Posterior cingulate gyrus (tissue), 11 donors: ENCODE measurements around the gene ZNF549.
A peak's percentile ranks its signal among the peaks of the same experiment; 100 is the strongest.
"Not testable (repeated sequence)": the region's sequence is repeated elsewhere in the genome, so short reads cannot be mapped to it uniquely, and the experiment has no call there.

Source experiments
- DNase-seq, 10 donors: peaks; one replicate each; pipeline versions ENCODE4 v3.0.0 to v3.0.0-alpha.2; 2020 to 2021; ENCODE audit warnings: mixed read lengths in 3 of 10
- intact Hi-C: fragments of 100-400 bp; cut with DNase I; formaldehyde crosslinking; loops from one replicate; pipeline ENCODE4 v1.15.1; 2023

ZNF549 gene

DNA sequence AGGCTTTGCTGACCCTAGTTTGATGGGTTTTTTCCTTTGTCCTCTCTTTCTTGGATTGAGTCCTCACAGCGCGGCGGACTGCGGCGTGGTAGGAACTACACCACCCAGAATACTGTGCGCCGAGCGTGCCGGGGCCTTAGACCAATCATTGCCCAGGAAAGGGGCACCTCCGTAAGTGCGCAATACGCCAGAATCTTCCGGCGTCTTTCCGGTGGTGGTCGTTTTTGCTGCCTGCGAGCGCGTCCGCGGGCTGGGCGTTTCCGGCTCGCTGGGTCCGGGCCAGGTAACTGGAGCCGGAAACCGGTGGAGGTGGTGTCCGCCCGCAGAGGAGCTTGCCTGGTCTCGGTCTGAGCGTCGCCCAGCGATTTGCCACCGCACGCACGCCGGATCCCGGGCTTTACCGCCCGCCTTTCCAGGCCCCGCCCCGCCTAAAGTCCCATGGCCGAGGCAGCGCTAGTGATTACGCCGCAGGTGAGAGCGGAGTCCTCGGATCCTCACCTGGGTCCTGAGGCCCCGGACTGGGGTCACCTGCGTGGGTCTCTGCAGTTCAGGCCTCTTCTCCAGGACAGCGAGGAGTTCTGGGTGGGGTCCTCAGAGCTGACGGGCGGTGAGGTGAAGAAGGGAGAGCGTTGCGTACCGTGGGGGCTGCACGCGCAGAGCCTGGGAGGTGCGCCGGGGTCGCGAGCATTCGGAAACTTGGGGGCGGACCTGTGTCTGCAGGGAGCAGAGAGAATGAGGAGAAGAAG is at the start of gene ZNF549:
TSS of gene ZNF549 (plus strand) at position 221 of the 746 bp plus-strand sequence. CDS start at position 439, 218 bp downstream.
- peak; percentile 73 to 97 (median 85) for DNase-seq
- intact Hi-C loops, result no loop called here

DNA sequence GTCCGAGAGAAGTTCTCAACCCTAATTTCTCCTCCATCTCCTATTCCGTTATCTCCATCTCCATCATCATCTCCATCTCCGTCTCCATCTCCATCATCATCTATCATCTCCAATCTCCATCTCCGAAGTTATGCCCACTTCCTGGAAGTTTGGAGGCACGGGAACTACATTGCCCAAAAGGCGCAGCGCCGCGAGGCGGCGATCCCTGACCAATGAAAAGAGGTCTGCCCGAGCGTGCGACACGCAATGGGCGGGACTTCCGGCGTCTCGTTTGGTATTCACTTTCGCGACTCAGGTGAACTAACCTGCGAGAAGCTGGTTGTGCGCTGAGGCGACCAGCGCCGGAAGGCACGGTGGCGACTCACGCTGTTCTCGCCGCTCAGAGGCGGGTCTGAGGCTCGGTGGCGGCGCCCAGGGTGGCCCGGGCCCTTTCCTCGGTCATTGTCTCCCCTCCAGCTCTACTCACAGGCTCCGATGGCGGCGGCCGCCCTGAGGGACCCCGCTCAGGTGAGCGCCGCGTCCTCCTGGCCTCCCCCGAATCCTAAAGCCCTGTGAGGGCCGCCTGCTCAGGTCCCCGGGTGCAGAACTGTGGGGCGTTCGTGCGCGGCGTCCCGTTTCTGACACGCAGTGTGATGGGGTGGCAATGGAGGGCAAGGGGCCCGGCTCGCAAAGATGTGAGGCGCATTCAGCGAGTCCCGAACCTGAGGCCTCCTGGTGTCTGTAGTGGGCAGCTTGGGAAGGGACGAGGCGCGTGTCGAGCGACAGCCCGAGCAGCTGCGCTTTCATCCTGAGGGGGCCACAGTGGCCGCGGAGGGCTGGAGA is 39.5 kb upstream of the ZNF549 start, which contains the start of gene ZNF419:
TSS of gene ZNF419 (plus strand) at position 274 of the 822 bp plus-strand sequence. CDS start at position 475, 201 bp downstream.
- DNase-seq, result peak; percentile 87 to 99 (median 95)
- intact Hi-C loops, result loop anchor here (1.0 to 2.0 kb wide), 3 partner anchors 10 to 91 kb away; partner anchors contain the start of genes ZNF17, ZNF416 and ZNF772

GRCh38 chr19:57488299-57488644 is 38.9 kb upstream of the ZNF549 start:
- DNase-seq, intact Hi-C loops: not testable (repeated sequence)

GRCh38 chr19:57499332-57499679 is 27.9 kb upstream of the ZNF549 start:
- not testable (repeated sequence) for DNase-seq

GRCh38 chr19:57499680-57500395 is 27.3 kb upstream of the ZNF549 start, which contains the start of gene ZNF773:
ZNF773 (plus strand) TSS chr19:57499938; CDS start chr19:57500081, 143 bp downstream.
- intact Hi-C loops, result not testable (repeated sequence)
- peak; percentile 66 to 98 (median 92) for DNase-seq

More at GRCh38 chr19:57499332-57499679, 27.9 kb upstream of the ZNF549 start:
- intact Hi-C loops, result not testable (repeated sequence)

GRCh38 chr19:57500400-57500799 is 26.8 kb upstream of the ZNF549 start:
- DNase-seq, intact Hi-C loops: not testable (repeated sequence)

DNA sequence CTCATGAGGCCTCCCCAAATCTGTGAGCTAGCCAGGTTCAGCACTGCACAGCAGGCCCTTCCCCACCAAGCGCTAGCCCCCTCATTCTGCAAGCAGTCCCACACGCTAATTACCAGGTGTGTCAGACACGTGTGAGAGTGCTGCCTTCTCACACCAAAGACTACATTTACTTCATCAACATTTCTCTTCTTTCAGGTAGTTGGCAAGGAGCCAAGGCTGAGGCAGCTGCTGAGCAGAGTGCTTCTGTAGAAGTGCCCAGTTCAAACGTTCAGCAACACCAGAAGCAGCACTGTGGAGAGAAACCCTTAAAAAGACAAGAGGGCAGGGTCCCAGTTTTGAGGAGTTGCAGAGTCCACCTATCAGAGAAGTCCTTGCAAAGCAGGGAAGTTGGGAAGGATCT is 21.0 kb upstream of the ZNF549 start:
- intact Hi-C loops, result no loop called here
- DNase-seq, result no peak

DNA sequence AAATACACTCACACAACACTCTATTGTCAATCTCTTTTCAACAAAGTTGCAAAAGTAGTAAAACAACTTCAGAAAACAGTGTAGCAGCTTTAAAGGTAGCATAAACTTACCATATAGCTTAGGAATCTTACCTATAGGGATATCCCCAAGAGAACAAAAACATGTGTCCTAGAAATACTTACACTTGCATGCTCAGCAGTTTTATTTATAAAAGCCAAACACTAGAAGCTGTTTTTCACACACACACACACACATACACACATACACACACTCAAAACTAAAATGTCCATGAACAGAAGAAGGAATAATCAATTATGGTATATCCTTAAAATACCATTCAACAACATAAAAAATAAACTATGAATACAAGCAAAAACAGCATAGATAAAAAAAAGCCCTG is 15.7 kb upstream of the ZNF549 start:
- intact Hi-C loops, result no loop called here
- no peak for DNase-seq

- DNase-seq, result no peak
- intact Hi-C loops, result no loop called here
These were observed 14.3 kb upstream of the ZNF549 start for GRCh38 chr19:57512845-57513244.

DNA sequence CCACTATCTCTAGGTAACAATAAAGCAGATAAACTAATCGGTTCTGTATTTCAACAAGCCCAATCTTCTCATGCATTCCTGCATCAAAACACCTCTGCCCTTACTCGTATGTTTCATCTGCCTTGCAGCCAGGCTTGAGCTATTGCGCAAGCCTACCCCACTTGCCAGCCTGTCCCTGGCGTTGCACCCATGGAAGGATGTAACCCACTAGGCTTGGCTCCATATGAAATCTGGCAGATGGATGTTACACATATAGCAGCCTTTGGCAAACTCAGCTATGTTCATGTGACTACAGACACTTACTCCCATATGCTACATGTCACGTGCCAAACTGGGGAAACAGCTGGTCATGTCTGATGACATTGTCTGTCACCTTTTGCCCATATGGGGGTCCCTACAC is 11.9 kb upstream of the ZNF549 start:
- peak in 1 of 10 donors; percentile 3 for DNase-seq
- intact Hi-C loops, result no loop called here

DNA sequence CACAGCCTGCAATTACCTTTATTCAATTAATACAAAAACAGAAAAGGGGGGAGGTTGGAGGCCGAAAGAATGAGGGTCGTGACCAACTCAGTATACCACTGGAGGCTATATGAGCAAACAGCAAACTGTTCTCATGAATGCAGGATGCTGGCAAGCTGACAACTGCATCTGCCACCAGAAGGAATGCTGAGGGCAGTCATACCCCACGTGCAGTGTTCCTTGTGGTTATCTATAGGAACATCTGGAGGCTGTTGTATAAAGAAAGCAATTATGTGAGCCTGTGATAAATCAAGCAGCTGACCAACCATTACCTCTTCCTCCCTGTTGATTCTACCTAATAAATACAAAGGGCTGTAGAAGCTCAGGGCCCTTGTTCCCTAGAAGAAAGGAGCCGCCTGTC is 9.1 kb upstream of the ZNF549 start:
- intact Hi-C loops, DNase-seq: not testable (repeated sequence)

DNA sequence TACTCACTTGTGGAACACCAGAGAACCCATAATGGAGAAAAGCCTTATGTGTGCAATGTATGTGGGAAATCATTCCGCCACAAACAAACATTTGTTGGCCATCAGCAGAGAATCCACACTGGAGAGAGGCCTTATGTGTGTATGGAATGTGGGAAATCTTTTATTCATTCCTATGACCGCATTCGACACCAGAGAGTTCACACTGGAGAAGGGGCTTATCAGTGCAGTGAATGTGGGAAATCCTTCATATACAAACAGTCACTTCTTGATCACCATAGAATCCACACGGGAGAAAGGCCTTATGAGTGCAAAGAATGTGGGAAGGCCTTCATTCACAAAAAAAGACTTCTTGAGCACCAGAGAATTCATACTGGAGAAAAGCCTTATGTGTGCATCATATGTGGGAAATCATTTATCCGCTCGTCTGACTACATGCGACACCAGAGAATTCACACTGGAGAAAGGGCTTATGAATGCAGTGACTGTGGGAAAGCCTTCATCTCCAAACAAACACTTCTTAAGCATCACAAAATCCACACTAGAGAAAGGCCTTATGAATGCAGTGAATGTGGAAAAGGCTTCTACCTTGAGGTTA is 10.9 kb downstream of the ZNF549 start:
- no peak for DNase-seq
- intact Hi-C loops, result no loop called here

GRCh38 chr19:57546513-57546912 is 19.4 kb downstream of the ZNF549 start:
- intact Hi-C loops, result no loop called here

DNA sequence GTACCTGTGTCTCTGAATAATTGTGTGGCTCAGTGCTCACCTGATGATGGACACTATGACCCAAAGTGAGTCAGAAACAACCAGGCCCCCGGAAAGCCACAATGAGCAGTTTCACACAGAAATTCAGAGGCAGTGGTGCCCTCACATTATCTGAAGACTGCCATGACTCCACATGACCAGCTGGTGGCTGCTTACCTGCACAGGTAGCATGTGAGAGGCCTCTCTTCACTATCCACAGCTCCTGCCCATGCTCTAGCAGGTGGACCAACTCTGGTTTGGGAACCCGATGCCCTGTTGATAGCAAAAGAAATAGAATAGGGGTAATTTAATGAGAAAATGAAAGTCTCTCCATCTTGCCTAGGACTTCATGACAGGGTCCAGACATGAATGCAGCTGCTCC is 25.3 kb downstream of the ZNF549 start:
- intact Hi-C loops, result no loop called here
- no peak for DNase-seq

More at GRCh38 chr19:57546513-57546912, 19.4 kb downstream of the ZNF549 start:
- no peak for DNase-seq

- DNase-seq, result no peak
- intact Hi-C loops, result no loop called here
These were observed 30.5 kb downstream of the ZNF549 start for GRCh38 chr19:57557659-57558058.

DNA sequence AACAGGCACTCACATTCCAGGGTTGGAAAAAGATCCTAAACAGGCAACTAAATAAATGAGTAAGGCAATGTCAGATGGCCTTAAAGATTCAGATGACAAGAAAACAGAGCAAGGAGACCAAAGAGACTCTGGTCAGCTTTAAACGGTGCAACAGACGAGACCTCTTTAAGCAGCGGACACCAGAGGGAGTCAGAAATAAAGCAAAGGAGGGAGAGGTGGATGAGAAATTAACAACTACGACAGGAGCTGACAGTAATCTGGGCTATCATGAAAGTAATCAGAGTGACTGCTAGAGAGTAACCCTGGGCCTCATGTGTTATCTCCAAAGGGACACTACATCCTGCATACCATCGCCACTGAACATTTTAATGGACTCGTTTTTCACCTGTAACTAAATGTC is 31.4 kb downstream of the ZNF549 start:
- intact Hi-C loops, result no loop called here
- DNase-seq, result no peak

DNA sequence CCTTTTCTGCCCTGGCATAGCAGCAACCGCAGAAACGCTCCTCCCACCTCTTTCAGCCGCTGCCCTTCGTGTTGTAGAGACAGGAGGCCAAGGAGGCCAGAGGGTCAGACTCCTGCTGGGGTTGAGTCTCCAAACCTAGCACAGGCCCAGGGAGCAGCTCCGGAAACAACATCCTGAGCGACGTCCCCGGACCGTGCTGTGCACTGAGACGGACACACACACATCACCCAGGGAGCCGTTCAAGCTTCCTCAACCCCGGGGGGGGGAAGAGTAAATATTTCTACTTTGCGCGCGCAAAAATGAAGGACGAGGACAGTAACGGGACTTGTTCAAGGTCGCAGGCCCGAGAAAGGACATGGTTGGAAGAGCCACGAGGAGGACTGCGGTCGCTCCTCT is 31.9 kb downstream of the ZNF549 start:
- peak in 4 of 10 donors; percentile 3 to 74 (median 8) for DNase-seq

GRCh38 chr19:57559404-57560025 is 32.4 kb downstream of the ZNF549 start, which contains the start of gene ZNF550:
ZNF550 (minus strand) TSS chr19:57559863; CDS start chr19:57559682, 181 bp downstream.
- DNase-seq, result peak; percentile 84 to 99 (median 93)
- intact Hi-C loops, result no loop called here

More for the DNA sequence above, 31.9 kb downstream of the ZNF549 start:
- intact Hi-C loops, result no loop called here

DNA sequence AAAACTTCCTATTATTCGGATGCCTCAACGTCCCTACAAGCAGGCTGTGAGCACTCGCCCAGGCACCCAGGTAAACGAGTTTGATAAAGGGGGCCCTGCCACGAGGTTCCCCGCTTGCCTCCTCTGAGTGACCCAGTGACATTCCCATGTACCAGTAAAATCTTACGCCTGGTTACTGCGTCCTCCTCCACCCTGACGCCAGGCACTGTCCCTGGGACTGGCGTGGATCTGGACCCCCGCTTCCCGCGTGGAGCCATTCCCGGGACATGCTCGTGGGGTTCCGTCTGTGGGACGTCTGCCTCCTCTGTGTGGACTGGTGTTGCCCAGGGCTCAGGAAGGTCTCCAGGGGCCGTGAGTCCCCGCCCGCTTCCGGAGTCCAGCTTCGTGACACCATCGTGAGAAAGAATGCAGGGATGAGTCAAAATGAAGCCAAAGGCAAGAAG is 32.9 kb downstream of the ZNF549 start:
- peak in 4 of 10 donors; percentile 9 to 84 (median 46) for DNase-seq
- intact Hi-C loops, result no loop called here
